GM12873 (cell line): ENCODE measurements around the gene ZNF516.

ENCODE experiments used
- CTCF ChIP-seq: IDR thresholded peaks from 2 replicates; pipeline ENCODE4 v1.5.1; 2012; ENCODE audit warnings: low read depth, mild to moderate bottlenecking, moderate library complexity, low read length, control low read depth; ENCODE audit not compliant: insufficient read depth; ENCODE audit errors: missing control alignments

Gene ZNF516

GRCh38 chr18:76386071-76386470, 109.0 kb downstream of the ZNF516 start:
- no peak for TF ChIP-seq CTCF

- no peak for TF ChIP-seq CTCF
Measured at GRCh38 chr18:76385681-76385975, 109.4 kb downstream of the ZNF516 start.

GRCh38 chr18:76384861-76385680, 110.0 kb downstream of the ZNF516 start:
- no peak for TF ChIP-seq CTCF

GRCh38 chr18:76384114-76384790, 110.8 kb downstream of the ZNF516 start:
- TF ChIP-seq CTCF = no peak

GRCh38 chr18:76383636-76384035, 111.4 kb downstream of the ZNF516 start:
- TF ChIP-seq CTCF = no peak

- TF ChIP-seq CTCF = no peak
Measured at GRCh38 chr18:76382275-76382674, 112.8 kb downstream of the ZNF516 start.

GRCh38 chr18:76380791-76381405, 114.1 kb downstream of the ZNF516 start:
- TF ChIP-seq CTCF = no peak
